Measurements from ENCODE around the gene PLIN5.

PLIN5 gene

GRCh38 chr19:4483385-4483784, 51.6 kb downstream of the PLIN5 start:
- no peak for DNase-seq (ENCODE audit: low spot score)

GRCh38 chr19:4482721-4483364, 52.2 kb downstream of the PLIN5 start:
- no peak for DNase-seq (ENCODE audit: low spot score)

DNA sequence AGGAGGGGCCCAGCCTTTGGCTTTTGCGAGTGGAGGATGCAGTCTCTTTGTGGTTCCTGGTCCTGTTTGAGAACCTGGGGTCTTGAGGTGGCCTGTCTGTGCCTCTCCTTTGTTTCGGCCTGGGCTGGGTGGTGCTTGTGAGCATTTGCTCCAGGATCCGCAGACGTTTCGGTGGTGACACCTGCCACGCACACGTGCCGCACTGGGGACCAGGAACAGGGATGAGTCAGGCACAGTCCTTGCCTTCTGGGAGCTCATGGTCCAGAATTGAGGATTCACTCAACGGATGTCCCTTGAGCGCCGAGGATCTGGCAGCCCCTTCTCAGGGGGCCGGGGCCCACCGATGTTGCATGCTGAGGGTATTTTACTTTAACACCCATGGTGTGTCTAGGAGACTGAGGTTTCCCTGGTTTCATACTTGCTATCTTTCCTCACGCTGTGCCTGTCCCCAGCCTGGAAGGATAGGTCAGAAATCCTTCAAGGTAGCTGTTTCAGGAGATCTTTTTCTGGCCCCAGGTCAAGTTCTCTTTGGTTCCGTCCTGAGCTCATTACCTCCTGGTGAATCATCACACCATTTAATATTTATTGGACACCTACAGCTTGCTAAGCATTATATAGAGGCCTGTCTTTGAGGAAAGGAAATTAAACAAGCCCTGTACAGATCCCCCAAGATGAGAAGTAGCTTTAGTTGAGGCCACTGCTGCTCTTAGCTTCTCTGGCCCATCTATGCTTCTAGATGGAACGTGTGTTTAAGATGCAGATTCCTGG, 57.8 kb downstream of the PLIN5 start:
- no peak for DNase-seq (ENCODE audit: low spot score)

- peak; percentile 82 for DNase-seq (ENCODE audit: low spot score)
Measured at GRCh38 chr19:4474514-4475022, 60.5 kb downstream of the PLIN5 start.

- no peak for DNase-seq (ENCODE audit: low spot score)
Measured at GRCh38 chr19:4473763-4474513, 61.1 kb downstream of the PLIN5 start.

DNA sequence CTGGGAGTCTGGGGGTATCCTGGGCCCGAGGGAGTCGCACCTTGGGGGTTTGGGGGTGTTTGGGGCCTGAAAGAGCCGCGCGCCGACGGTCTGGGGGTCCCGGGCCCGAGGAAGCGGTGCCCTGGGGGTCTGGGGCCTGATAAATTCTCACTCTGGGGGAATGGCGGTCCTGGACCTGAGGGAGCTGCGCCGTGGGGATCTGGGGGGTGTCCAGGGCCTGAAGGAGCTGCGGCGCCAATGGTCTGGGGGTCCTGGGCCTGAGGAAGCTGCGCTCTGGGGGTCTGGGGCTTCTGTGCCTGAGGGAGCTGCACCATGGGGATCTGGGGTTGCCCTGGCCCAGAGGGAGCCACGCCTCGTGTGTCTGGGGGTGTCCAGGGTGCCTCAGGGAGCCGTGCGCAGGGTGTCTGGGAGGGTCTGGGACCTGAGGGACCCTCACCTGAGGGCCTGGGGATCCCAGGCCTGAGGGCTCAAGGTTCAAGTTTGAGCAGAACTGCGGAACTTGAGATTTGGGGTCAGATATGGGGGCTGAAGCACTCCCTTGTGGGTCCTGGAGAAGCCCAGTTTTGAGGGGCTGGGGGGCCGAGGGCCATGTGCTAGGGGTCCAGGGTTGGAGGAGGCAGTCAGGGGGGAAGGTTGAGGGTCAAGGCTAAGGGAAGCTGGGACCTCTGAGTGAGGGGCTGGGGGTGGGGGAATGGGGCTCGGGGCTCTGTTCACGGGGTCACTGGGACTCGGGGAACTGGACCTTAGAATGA, 61.8 kb downstream of the PLIN5 start:
- no peak for DNase-seq (ENCODE audit: low spot score)

Data from Ammon's horn (tissue), 1 donor.